WERI-Rb-1 (cell line): ENCODE results near the gene KLHL5.

Experiments
- DNase-seq: peaks from one replicate; pipeline ENCODE4 v3.0.0-alpha.2; 2020
- H3K27ac ChIP-seq: fragments of 250-450 bp; sonication (Bioruptor Pico); 2 replicates; pipeline ENCODE4 v1.5.1; 2020; ENCODE audit warnings: mild to moderate bottlenecking, moderate library complexity
- H3K27me3 ChIP-seq: fragments of 250-450 bp; sonication (Bioruptor Pico); 2 replicates; pipeline ENCODE4 v1.5.1; 2021; ENCODE audit warnings: mild to moderate bottlenecking, low read depth, moderate library complexity; ENCODE audit not compliant: insufficient read depth, severe bottlenecking
- H3K36me3 ChIP-seq: fragments of 250-450 bp; sonication (Bioruptor Pico); 2 replicates; pipeline ENCODE4 v1.5.1; 2020; ENCODE audit warnings: mild to moderate bottlenecking, moderate library complexity
- H3K4me3 ChIP-seq: 2 replicates; pipeline ENCODE4 v1.5.1; 2011; ENCODE audit warnings: low read depth, mild to moderate bottlenecking, control low read depth, low read length
- H3K9me3 ChIP-seq: fragments of 250-450 bp; sonication (Bioruptor Pico); 2 replicates; pipeline ENCODE4 v1.5.1; 2021; ENCODE audit warnings: mild to moderate bottlenecking, moderate library complexity; ENCODE audit not compliant: severe bottlenecking
- TF ChIP-seq, protein P1 (sequence below): IDR thresholded peaks from 2 replicates; pipeline ENCODE4 v1.5.1; 2011; ENCODE audit warnings: low read depth, mild to moderate bottlenecking, control low read depth, inconsistent platforms, low read length

Gene KLHL5

DNA sequence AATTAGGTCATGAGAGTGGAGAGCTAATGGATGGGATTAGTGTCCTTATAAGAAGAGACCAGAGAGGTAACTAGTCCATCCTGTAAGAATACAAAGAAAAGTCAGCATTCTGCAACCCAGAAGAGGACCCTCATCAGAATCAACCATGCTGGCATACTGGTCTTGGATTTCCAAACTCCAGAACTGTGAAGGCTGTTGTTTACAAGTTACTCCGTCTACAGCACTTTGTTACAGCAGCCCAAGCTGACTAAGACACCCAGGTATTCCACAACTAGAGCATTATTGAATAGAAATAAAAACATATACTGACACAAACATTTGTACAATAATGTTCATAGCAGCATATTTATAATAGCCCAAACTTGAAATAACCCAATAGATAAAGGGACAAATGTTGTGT is 39.0 kb upstream of the KLHL5 start:
- Histone ChIP-seq H3K27me3 (no peaks in the 10 kb centered on the region), H3K9me3 (peaks cover 3% of the 10 kb centered on the region), H3K4me3 (no peak overlapping the region), H3K36me3 (no peaks in the 10 kb centered on the region), H3K27ac (no peak overlapping the region)
- TF ChIP-seq, protein P1, sequence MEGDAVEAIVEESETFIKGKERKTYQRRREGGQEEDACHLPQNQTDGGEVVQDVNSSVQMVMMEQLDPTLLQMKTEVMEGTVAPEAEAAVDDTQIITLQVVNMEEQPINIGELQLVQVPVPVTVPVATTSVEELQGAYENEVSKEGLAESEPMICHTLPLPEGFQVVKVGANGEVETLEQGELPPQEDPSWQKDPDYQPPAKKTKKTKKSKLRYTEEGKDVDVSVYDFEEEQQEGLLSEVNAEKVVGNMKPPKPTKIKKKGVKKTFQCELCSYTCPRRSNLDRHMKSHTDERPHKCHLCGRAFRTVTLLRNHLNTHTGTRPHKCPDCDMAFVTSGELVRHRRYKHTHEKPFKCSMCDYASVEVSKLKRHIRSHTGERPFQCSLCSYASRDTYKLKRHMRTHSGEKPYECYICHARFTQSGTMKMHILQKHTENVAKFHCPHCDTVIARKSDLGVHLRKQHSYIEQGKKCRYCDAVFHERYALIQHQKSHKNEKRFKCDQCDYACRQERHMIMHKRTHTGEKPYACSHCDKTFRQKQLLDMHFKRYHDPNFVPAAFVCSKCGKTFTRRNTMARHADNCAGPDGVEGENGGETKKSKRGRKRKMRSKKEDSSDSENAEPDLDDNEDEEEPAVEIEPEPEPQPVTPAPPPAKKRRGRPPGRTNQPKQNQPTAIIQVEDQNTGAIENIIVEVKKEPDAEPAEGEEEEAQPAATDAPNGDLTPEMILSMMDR, result no peak
- no peak for DNase-seq

DNA sequence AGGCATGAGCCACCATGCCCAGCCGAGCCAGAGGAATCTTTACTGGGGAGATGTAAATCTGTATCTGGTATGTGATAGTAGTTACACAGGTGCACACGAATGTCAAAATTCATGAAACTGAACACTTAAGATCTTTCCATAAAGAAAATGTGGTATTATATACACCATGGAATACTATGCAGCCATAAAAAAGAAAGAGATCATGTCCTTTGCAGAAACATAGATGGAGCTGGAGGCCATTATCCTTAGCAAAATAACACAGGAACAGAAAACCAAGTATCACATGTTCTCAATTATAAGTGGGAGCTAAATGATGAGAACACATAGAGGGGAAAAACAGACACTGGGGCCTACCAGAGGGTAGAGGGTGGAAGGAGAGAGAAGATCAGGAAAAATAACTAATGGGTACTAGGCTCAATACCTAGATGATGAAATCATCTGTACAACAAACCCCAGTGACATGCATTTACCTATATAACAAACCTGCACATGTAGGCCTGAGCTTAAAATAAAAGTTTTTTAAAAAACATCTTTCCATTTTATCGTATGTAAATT is 37.6 kb upstream of the KLHL5 start:
- DNase-seq, result no peak
- peaks cover 3% of the 10 kb centered on the region for H3K9me3 ChIP-seq
- no peak overlapping the region for H3K4me3 ChIP-seq
- TF ChIP-seq, protein P1, result no peak
- H3K27me3 ChIP-seq, result no peaks in the 10 kb centered on the region
- no peaks in the 10 kb centered on the region for H3K36me3 ChIP-seq
- H3K27ac ChIP-seq, result no peak overlapping the region

DNA sequence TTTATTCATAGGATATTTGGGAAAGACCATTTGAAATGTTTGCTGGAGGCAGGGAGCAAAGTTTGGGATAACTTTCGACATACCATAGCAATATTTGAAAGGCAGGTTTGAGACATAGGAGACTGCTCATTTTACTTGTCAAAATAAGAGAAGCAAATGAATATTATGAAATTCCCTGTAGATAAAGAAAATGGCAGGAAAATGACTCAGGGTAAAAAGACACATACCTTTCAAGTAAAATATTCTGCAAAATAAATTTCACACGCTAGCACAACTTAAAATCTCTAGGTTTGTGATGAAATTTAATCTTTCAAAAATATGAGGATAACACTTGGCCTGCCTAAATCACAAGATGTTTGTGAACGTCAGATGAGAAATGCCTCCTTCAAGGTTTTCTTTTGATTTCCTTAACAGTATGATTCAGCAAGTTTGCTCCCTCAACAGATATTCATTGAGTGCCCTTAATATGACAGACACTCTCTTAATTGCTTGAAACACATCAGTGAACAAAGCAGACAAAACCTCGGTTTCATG is 36.4 kb upstream of the KLHL5 start:
- Histone ChIP-seq H3K9me3 (peaks cover 3% of the 10 kb centered on the region), H3K36me3 (no peaks in the 10 kb centered on the region), H3K4me3 (no peak overlapping the region), H3K27ac (no peak overlapping the region), H3K27me3 (no peaks in the 10 kb centered on the region)
- TF ChIP-seq, protein P1, result no peak
- no peak for DNase-seq

DNA sequence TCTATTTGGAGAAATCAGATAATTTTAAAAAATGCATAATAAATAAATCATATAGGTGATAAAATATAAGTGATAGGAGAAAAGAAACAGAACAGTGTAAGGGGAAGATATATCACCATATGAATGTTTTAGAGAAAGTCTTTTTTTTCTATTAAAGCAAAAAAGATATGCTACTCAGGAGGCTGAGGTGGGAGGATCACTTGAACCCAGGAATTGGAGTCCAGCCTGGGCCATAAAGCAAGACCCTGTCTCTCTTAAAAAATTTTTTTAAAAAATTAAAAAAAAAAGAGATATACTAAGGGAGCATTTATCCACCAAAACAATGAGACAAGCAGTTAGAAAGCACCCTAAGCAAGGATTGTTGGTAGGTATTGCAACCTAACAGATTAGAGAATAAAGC is 35.9 kb upstream of the KLHL5 start:
- H3K27me3 ChIP-seq, result no peaks in the 10 kb centered on the region
- no peaks in the 10 kb centered on the region for H3K36me3 ChIP-seq
- no peak overlapping the region for H3K4me3 ChIP-seq
- H3K9me3 ChIP-seq, result peaks cover 3% of the 10 kb centered on the region
- DNase-seq, result no peak
- TF ChIP-seq, protein P1, result no peak
- H3K27ac ChIP-seq, result no peak overlapping the region

DNA sequence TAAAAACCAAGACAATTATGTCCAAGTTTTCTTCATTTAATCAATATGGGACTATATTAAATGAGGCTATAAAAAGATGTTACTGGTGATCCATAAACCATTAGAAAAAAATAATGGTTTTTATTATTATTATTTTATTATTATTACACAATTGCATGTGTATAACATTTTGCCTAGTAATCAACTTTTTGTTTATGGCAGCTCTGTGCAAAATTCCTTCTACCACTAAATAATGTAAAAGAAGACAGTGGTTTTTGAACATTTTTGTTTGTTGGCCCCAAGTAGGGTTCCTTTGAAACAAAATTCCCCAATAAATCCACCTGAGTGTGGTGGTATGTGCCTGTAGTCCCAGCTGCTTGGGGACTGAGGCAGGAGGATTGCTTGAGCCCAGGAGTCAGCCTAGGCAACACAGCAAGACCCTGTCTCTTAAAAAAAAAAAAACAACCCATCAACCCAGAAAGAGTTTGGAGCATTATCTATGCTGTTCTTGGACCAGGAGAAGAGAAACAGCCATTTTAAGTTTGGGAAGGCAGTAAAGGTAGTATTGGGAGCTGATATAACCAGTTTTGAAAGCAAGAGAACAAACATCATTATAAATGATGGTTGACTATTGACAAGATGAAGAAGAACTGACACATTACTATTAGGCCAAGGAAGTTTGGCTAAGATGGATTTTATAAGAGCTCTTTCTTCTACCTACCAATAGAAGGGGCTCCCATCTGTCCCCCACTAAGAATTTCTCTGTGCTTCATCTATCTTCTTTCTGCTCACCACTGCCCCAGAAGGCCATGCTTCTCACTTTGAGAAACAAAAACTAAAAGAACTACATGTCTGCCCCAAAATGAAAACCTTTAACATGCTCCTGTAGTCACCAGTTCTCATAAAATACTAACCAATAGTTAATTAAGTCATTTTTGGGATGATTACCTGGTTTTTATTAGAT is 32.0 kb upstream of the KLHL5 start:
- DNase-seq, result no peak
- Histone ChIP-seq H3K36me3 (no peaks in the 10 kb centered on the region), H3K9me3 (no peaks in the 10 kb centered on the region), H3K27me3 (no peaks in the 10 kb centered on the region), H3K4me3 (no peak overlapping the region), H3K27ac (no peak overlapping the region)
- TF ChIP-seq, protein P1, result no peak
